ENCODE data around the gene NFKBIA.
A peak's percentile ranks its signal among the peaks of the same experiment; 100 is the strongest.
"Not testable (repeated sequence)": the region's sequence is repeated elsewhere in the genome, so short reads cannot be mapped to it uniquely, and the experiment has no call there.

The NFKBIA gene

DNA sequence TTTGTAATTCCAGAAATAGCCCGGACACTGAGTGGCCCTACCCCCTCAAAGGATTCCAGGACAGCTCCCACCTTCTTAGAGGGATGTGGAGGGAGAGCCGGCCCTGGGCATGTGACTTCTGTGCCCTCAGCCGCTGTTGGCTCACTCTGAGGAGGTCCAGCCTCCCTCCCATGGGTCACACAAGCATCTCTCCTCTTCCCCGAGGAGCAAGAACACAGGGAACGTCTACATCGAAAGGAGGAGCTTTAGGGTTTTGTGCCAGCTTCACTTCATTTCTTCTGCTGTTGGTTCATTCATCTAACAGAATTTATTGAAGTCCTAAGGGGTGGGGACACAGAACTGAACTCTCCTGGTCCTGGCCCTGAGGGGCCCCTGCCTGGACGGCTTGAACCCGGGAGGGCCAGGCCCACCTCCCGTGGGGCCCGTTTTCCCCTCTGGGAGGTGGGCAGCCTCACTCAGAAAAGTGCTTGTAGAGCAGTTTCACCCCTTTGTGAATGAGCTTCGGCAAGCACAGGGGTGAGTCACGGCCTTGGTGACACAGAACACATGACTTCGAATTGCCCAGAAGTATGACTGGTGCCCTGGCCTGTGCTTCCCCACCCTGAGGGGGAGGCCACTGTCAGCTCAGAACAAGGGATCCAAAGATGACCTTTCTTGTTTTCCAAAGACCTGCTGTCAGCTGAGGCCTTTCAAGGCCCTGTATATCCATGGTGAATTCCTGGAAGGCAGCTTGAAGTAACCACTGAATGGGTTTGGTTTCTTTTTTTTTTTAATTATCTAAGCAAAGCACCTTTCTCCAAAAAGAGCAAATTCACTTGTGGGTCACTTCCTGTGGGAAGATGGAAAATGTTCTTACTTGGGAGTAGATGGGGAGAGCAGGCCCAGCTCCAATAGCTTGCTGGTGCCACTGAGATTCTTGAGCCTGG is 39.2 kb downstream of the NFKBIA start:
- WGBS (ENCODE audit: insufficient coverage) = 60% methylated on average over 10 of the region's 13 CpGs
- Histone ChIP-seq H3K36me3 (ENCODE audit: control insufficient read depth in 4 of 4, insufficient read depth in 4 of 4, low read length in 3 of 4) (no peaks in the 10 kb centered on the region), H3K27me3 (replicated peaks in 2 of 5; ENCODE audit: control insufficient read depth in 4 of 5, insufficient read depth in 5 of 5, low read length in 4 of 5) (no peaks in the 10 kb centered on the region), H3K9me3 (ENCODE audit: control extremely low read depth in 1 of 5, control insufficient read depth in 4 of 5, insufficient read depth in 2 of 5, low read depth in 1 of 5, low read length in 4 of 5) (no peaks in the 10 kb centered on the region), H3K27ac (ENCODE audit: insufficient read depth in 1 of 2, low read depth in 1 of 2, low read length in 2 of 2, poor library complexity in 1 of 2, severe bottlenecking in 2 of 2) (peak overlapping the region; percentile 89 to 91), H3K4me3 (ENCODE audit: control insufficient read depth in 1 of 7, extremely low read depth in 1 of 7, insufficient read depth in 4 of 7, low read depth in 2 of 7, low read length in 6 of 7) (peak overlapping the region in 1 of 7 experiments; percentile 28), H3K4me1 (ENCODE audit: control extremely low read depth in 1 of 4, control insufficient read depth in 4 of 4, insufficient read depth in 4 of 4, low read length in 3 of 4) (peaks cover 18 to 63% (median 59%) of the 10 kb centered on the region in 4 experiments)
- POLR2A ChIA-PET = interaction anchor here (0.7 to 1.7 kb wide), 9 partner anchors 13 to 81 kb away, joined by 3 to 19 read pairs (median 4); partner anchors contain the start of gene NFKBIA
- DNase-seq = peak; percentile 77 to 94 (median 92)
- CTCF ChIA-PET = interaction anchor here (0.6 to 10.2 kb wide), 17 partner anchors 9 to 120 kb away, joined by 3 to 110 read pairs (median 4); partner anchors contain the start of gene NFKBIA

DNA sequence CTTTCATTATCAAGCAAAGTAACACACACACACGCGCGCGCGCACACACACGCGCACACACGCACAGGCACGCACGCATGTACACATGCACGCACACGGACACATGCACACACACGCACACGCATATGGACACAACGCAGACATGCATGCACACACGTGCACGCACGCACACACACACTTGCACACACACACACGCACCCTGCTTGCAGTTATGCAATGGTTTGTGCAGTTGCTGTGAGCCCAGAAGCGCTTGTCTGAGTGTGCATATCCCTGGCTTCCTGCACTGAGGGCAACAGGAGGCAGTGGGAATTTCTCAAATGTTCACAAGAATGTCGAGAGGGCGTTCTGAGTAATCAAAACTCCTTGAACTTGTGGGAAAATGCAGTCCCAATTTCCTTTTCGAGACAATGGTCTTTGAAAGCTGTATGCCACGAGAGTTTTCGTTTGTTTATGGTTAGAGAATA is 41.6 kb downstream of the NFKBIA start:
- 96% methylated on average over 25 of the region's 25 CpGs for WGBS (ENCODE audit: insufficient coverage)

DNA sequence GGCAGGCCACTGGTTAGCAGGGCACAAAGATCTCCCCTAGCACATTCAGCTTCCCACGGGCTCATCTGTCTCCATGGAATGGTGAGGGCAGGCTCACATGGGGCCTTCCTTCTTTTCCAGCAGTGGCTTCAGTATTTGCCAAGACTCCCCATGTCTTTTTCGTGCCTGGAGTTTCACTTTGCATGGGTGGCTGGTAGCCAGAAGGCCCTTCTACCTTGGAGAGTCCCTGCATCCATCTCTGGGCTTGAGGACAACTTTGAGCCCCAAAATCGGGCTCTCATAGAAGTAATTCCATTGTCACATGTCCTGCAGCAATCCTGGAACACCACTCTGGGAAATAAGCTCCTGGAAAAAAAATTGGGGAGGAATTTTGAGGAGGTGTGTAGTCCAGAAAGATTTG is 42.1 kb downstream of the NFKBIA start:
- Histone ChIP-seq H3K9me3 (ENCODE audit: control extremely low read depth in 1 of 5, control insufficient read depth in 4 of 5, insufficient read depth in 2 of 5, low read depth in 1 of 5, low read length in 4 of 5) (no peaks in the 10 kb centered on the region), H3K4me1 (ENCODE audit: control extremely low read depth in 1 of 4, control insufficient read depth in 4 of 4, insufficient read depth in 4 of 4, low read length in 3 of 4) (peaks cover 14 to 34% (median 29%) of the 10 kb centered on the region in 4 experiments), H3K36me3 (ENCODE audit: control insufficient read depth in 4 of 4, insufficient read depth in 4 of 4, low read length in 3 of 4) (no peaks in the 10 kb centered on the region), H3K27me3 (replicated peaks in 2 of 5; ENCODE audit: control insufficient read depth in 4 of 5, insufficient read depth in 5 of 5, low read length in 4 of 5) (no peaks in the 10 kb centered on the region), H3K4me3 (ENCODE audit: control insufficient read depth in 1 of 7, extremely low read depth in 1 of 7, insufficient read depth in 4 of 7, low read depth in 2 of 7, low read length in 6 of 7) (no peak overlapping the region), H3K27ac (ENCODE audit: insufficient read depth in 1 of 2, low read depth in 1 of 2, low read length in 2 of 2, poor library complexity in 1 of 2, severe bottlenecking in 2 of 2) (no peak overlapping the region)
- POLR2A ChIA-PET = no interaction called here
- 81% methylated on average over 2 of the region's 3 CpGs for WGBS (ENCODE audit: insufficient coverage)
- DNase-seq = no peak
- CTCF ChIA-PET = interaction anchor here (1.6 kb wide), 1 partner anchor 15 kb away, joined by 4 read pairs; no protein-coding TSS in a partner anchor

More for the DNA sequence above, 41.6 kb downstream of the NFKBIA start:
- Histone ChIP-seq H3K4me1 (ENCODE audit: control extremely low read depth in 1 of 4, control insufficient read depth in 4 of 4, insufficient read depth in 4 of 4, low read length in 3 of 4) (peaks cover 14 to 38% (median 34%) of the 10 kb centered on the region in 4 experiments), H3K27ac (ENCODE audit: insufficient read depth in 1 of 2, low read depth in 1 of 2, low read length in 2 of 2, poor library complexity in 1 of 2, severe bottlenecking in 2 of 2) (no peak overlapping the region), H3K27me3 (replicated peaks in 2 of 5; ENCODE audit: control insufficient read depth in 4 of 5, insufficient read depth in 5 of 5, low read length in 4 of 5) (no peaks in the 10 kb centered on the region), H3K36me3 (ENCODE audit: control insufficient read depth in 4 of 4, insufficient read depth in 4 of 4, low read length in 3 of 4) (no peaks in the 10 kb centered on the region), H3K9me3 (ENCODE audit: control extremely low read depth in 1 of 5, control insufficient read depth in 4 of 5, insufficient read depth in 2 of 5, low read depth in 1 of 5, low read length in 4 of 5) (no peaks in the 10 kb centered on the region), H3K4me3 (ENCODE audit: control insufficient read depth in 1 of 7, extremely low read depth in 1 of 7, insufficient read depth in 4 of 7, low read depth in 2 of 7, low read length in 6 of 7) (no peak overlapping the region)
- DNase-seq = no peak
- ChIA-PET CTCF (interaction anchor here (0.8 to 10.2 kb wide), 3 partner anchors 15 to 53 kb away, joined by 3 to 110 read pairs (median 4); partner anchors contain the start of gene NFKBIA), POLR2A (no interaction called here)

- no peaks in the 10 kb centered on the region for H3K36me3 ChIP-seq (ENCODE audit: control insufficient read depth in 4 of 4, insufficient read depth in 4 of 4, low read length in 3 of 4)
- ChIA-PET POLR2A (no interaction called here), CTCF (interaction anchor here (0.9 kb wide), 1 partner anchor 19 kb away, joined by 3 read pairs; no protein-coding TSS in a partner anchor)
- no peaks in the 10 kb centered on the region for H3K27me3 ChIP-seq (replicated peaks in 2 of 5; ENCODE audit: control insufficient read depth in 4 of 5, insufficient read depth in 5 of 5, low read length in 4 of 5)
- H3K4me1 ChIP-seq (ENCODE audit: control extremely low read depth in 1 of 4, control insufficient read depth in 4 of 4, insufficient read depth in 4 of 4, low read length in 3 of 4) = peaks cover 6 to 21% (median 17%) of the 10 kb centered on the region in 4 experiments
- H3K4me3 ChIP-seq (ENCODE audit: control insufficient read depth in 1 of 7, extremely low read depth in 1 of 7, insufficient read depth in 4 of 7, low read depth in 2 of 7, low read length in 6 of 7) = no peak overlapping the region
- WGBS (ENCODE audit: insufficient coverage) = 92% methylated on average over 7 of the region's 8 CpGs
- no peak for DNase-seq
- no peak overlapping the region for H3K27ac ChIP-seq (ENCODE audit: insufficient read depth in 1 of 2, low read depth in 1 of 2, low read length in 2 of 2, poor library complexity in 1 of 2, severe bottlenecking in 2 of 2)
- no peaks in the 10 kb centered on the region for H3K9me3 ChIP-seq (ENCODE audit: control extremely low read depth in 1 of 5, control insufficient read depth in 4 of 5, insufficient read depth in 2 of 5, low read depth in 1 of 5, low read length in 4 of 5)
Observed at GRCh38 chr14:35361141-35361480, 43.4 kb downstream of the NFKBIA start.

- peaks cover 0 to 10% (median 5%) of the 10 kb centered on the region in 4 experiments for H3K4me1 ChIP-seq (ENCODE audit: control extremely low read depth in 1 of 4, control insufficient read depth in 4 of 4, insufficient read depth in 4 of 4, low read length in 3 of 4)
- DNase-seq; H3K4me3 ChIP-seq (ENCODE audit: control insufficient read depth in 1 of 7, extremely low read depth in 1 of 7, insufficient read depth in 4 of 7, low read depth in 2 of 7, low read length in 6 of 7); H3K9me3 ChIP-seq (ENCODE audit: control extremely low read depth in 1 of 5, control insufficient read depth in 4 of 5, insufficient read depth in 2 of 5, low read depth in 1 of 5, low read length in 4 of 5); POLR2A ChIA-PET; H3K27ac ChIP-seq (ENCODE audit: insufficient read depth in 1 of 2, low read depth in 1 of 2, low read length in 2 of 2, poor library complexity in 1 of 2, severe bottlenecking in 2 of 2); CTCF ChIA-PET; H3K36me3 ChIP-seq (ENCODE audit: control insufficient read depth in 4 of 4, insufficient read depth in 4 of 4, low read length in 3 of 4); H3K27me3 ChIP-seq (replicated peaks in 2 of 5; ENCODE audit: control insufficient read depth in 4 of 5, insufficient read depth in 5 of 5, low read length in 4 of 5): not testable (repeated sequence)
- WGBS (ENCODE audit: insufficient coverage) = no CpG with 5 or more reads among the region's 7 CpGs
Observed at GRCh38 chr14:35359655-35360054, 44.9 kb downstream of the NFKBIA start.

- ChIA-PET CTCF (interaction anchor here (0.8 to 1.4 kb wide), 3 partner anchors 9 to 14 kb away, joined by 3 to 7 read pairs (median 3); no protein-coding TSS in a partner anchor), POLR2A (no interaction called here)
- no peaks in the 10 kb centered on the region for H3K9me3 ChIP-seq (ENCODE audit: control extremely low read depth in 1 of 5, control insufficient read depth in 4 of 5, insufficient read depth in 2 of 5, low read depth in 1 of 5, low read length in 4 of 5)
- no peaks in the 10 kb centered on the region for H3K27me3 ChIP-seq (replicated peaks in 2 of 5; ENCODE audit: control insufficient read depth in 4 of 5, insufficient read depth in 5 of 5, low read length in 4 of 5)
- no peak overlapping the region for H3K27ac ChIP-seq (ENCODE audit: insufficient read depth in 1 of 2, low read depth in 1 of 2, low read length in 2 of 2, poor library complexity in 1 of 2, severe bottlenecking in 2 of 2)
- no peak overlapping the region for H3K4me3 ChIP-seq (ENCODE audit: control insufficient read depth in 1 of 7, extremely low read depth in 1 of 7, insufficient read depth in 4 of 7, low read depth in 2 of 7, low read length in 6 of 7)
- peaks cover 10 to 31% (median 25%) of the 10 kb centered on the region in 4 experiments for H3K4me1 ChIP-seq (ENCODE audit: control extremely low read depth in 1 of 4, control insufficient read depth in 4 of 4, insufficient read depth in 4 of 4, low read length in 3 of 4)
- no peak for DNase-seq
- WGBS (ENCODE audit: insufficient coverage) = 67% methylated on average over 1 of the region's 5 CpGs
- no peaks in the 10 kb centered on the region for H3K36me3 ChIP-seq (ENCODE audit: control insufficient read depth in 4 of 4, insufficient read depth in 4 of 4, low read length in 3 of 4)
Observed at GRCh38 chr14:35355981-35356841, 48.3 kb downstream of the NFKBIA start.
